ENCODE data around the gene PCYT2.

Gene PCYT2

GRCh38 chr17:81898029-81898866, 13.0 kb downstream of the PCYT2 start:
- DNase-seq, result no peak

GRCh38 chr17:81895400-81895799, 15.8 kb downstream of the PCYT2 start:
- no peak for DNase-seq

GRCh38 chr17:81891303-81891552, 20.0 kb downstream of the PCYT2 start:
- no peak for DNase-seq

- no peak for DNase-seq
Observed at GRCh38 chr17:81890447-81891302, 20.5 kb downstream of the PCYT2 start.

GRCh38 chr17:81889602-81890001, 21.6 kb downstream of the PCYT2 start:
- no peak for DNase-seq

GRCh38 chr17:81888988-81889595, 22.1 kb downstream of the PCYT2 start:
- no peak for DNase-seq

GRCh38 chr17:81888105-81888987, 22.9 kb downstream of the PCYT2 start:
- DNase-seq, result no peak

GRCh38 chr17:81885869-81886548, 25.2 kb downstream of the PCYT2 start:
- no peak for DNase-seq

- DNase-seq, result no peak
Observed at GRCh38 chr17:81885454-81885853, 25.7 kb downstream of the PCYT2 start.

- DNase-seq, result no peak
Observed at GRCh38 chr17:81884968-81885367, 26.2 kb downstream of the PCYT2 start.

GRCh38 chr17:81884520-81884919, 26.7 kb downstream of the PCYT2 start:
- no peak for DNase-seq

GRCh38 chr17:81879121-81879520, 32.1 kb downstream of the PCYT2 start:
- no peak for DNase-seq

- DNase-seq, result no peak
Observed at GRCh38 chr17:81878294-81878693, 32.9 kb downstream of the PCYT2 start.

GRCh38 chr17:81877569-81877968, 33.6 kb downstream of the PCYT2 start:
- DNase-seq, result no peak

GRCh38 chr17:81871387-81872230, 39.6 kb downstream of the PCYT2 start:
- DNase-seq, result peak; percentile 48

- no peak for DNase-seq
Observed at GRCh38 chr17:81870981-81871386, 40.2 kb downstream of the PCYT2 start, which contains the start of gene ARHGDIA. Gene ARHGDIA (minus strand): TSS chr17:81871337. CDS start chr17:81869930, 1,407 bp downstream.

- no peak for DNase-seq
Observed at GRCh38 chr17:81870131-81870980, 40.8 kb downstream of the PCYT2 start.

- no peak for DNase-seq
Observed at GRCh38 chr17:81869221-81870130, 41.7 kb downstream of the PCYT2 start.

- DNase-seq, result no peak
Observed at GRCh38 chr17:81868674-81869220, 42.5 kb downstream of the PCYT2 start.
